IPS-11a (cell line): ENCODE measurements around the gene RAB6C.
"Not testable (repeated sequence)": the region's sequence is repeated elsewhere in the genome, so short reads cannot be mapped to it uniquely, and the experiment has no call there.

ENCODE experiments used
- H3K4me3 ChIP-seq: one replicate; pipeline ENCODE4 v1.5.1; 2013; ENCODE audit warnings: low read depth, low read length, control low read depth

RAB6C gene

GRCh38 chr2:129993151-129993550 lies 13.7 kb downstream of the RAB6C start:
- not testable (repeated sequence) for H3K4me3 ChIP-seq

- H3K4me3 ChIP-seq: not testable (repeated sequence)
These were observed 17.3 kb downstream of the RAB6C start for GRCh38 chr2:129996657-129997237.

- H3K4me3 ChIP-seq: not testable (repeated sequence)
These were observed 19.3 kb downstream of the RAB6C start for GRCh38 chr2:129998771-129999170.

GRCh38 chr2:130005862-130006261 lies 26.4 kb downstream of the RAB6C start:
- not testable (repeated sequence) for H3K4me3 ChIP-seq

- H3K4me3 ChIP-seq: not testable (repeated sequence)
These were observed 37.2 kb downstream of the RAB6C start for GRCh38 chr2:130016701-130017100.

GRCh38 chr2:130019402-130019801 lies 39.9 kb downstream of the RAB6C start:
- H3K4me3 ChIP-seq: no peak overlapping the region

GRCh38 chr2:130020069-130020468 lies 40.6 kb downstream of the RAB6C start:
- not testable (repeated sequence) for H3K4me3 ChIP-seq

GRCh38 chr2:130025931-130026330 lies 46.5 kb downstream of the RAB6C start:
- H3K4me3 ChIP-seq: not testable (repeated sequence)
